Measurements from ENCODE around the gene HPN.

DNA sequence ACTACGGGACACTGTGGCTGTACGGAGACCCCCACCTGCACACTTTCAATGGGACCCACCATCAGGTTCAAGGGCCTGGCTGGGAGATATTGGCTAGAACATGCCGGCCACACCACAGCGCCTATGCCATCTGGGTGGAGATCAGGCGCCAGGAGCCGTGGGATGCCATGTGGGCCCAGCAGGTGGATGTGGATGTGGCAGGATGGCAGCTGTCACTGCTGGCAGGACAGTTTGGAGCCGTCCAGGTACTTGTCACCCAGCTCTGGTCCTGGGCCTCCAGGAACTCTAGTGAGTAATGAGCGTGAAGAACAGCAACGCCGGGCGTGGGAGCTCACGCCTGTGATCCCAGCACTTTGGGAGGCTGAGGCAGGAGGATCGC lies 58.4 kb downstream of the HPN start:
- TF ChIP-seq, protein P1, sequence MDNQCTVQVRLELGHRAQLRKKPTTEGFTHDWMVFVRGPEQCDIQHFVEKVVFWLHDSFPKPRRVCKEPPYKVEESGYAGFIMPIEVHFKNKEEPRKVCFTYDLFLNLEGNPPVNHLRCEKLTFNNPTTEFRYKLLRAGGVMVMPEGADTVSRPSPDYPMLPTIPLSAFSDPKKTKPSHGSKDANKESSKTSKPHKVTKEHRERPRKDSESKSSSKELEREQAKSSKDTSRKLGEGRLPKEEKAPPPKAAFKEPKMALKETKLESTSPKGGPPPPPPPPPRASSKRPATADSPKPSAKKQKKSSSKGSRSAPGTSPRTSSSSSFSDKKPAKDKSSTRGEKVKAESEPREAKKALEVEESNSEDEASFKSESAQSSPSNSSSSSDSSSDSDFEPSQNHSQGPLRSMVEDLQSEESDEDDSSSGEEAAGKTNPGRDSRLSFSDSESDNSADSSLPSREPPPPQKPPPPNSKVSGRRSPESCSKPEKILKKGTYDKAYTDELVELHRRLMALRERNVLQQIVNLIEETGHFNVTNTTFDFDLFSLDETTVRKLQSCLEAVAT (IDR thresholded peaks at IDR 0.05), result no peak
- TF ChIP-seq CTCF (IDR thresholded peaks at IDR 0.05 in 2 of 3, conservative IDR thresholded peaks at IDR 0.05 in 1 of 3; ENCODE audit: control insufficient read depth in 2 of 3, extremely low read depth in 1 of 3, insufficient read depth in 1 of 3, low read depth in 3 of 3, low read length in 3 of 3), result no peak
- TF ChIP-seq EGR1 (IDR thresholded peaks at IDR 0.05; ENCODE audit: borderline replicate concordance in 1 of 2, low read depth in 2 of 2, low read length in 2 of 2), result no peak
- no peak for TF ChIP-seq NR2C2 (IDR thresholded peaks at IDR 0.05; ENCODE audit: borderline replicate concordance, control insufficient read depth, insufficient read length, low read depth)
- TF ChIP-seq CHD4 (IDR thresholded peaks at IDR 0.05), result no peak
- no peak for TF ChIP-seq ZNF24 (IDR thresholded peaks at IDR 0.05)
- TF ChIP-seq, protein P2, sequence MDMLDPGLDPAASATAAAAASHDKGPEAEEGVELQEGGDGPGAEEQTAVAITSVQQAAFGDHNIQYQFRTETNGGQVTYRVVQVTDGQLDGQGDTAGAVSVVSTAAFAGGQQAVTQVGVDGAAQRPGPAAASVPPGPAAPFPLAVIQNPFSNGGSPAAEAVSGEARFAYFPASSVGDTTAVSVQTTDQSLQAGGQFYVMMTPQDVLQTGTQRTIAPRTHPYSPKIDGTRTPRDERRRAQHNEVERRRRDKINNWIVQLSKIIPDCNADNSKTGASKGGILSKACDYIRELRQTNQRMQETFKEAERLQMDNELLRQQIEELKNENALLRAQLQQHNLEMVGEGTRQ (IDR thresholded peaks at IDR 0.05; ENCODE audit: borderline replicate concordance, low read depth, low read length), result no peak
- TF ChIP-seq ATF7 (IDR thresholded peaks at IDR 0.05; ENCODE audit: low read depth), result no peak
- TF ChIP-seq SRF (IDR thresholded peaks at IDR 0.05; ENCODE audit: low read depth in 2 of 2, low read length in 2 of 2), result no peak
- TF ChIP-seq POLR2A (IDR thresholded peaks at IDR 0.05; ENCODE audit: low read depth, low read length), result no peak
- no peak for TF ChIP-seq FOXK2 (IDR thresholded peaks at IDR 0.05)
